ENCODE data around the gene POLR2J.
"Not testable (repeated sequence)": the region's sequence is repeated elsewhere in the genome, so short reads cannot be mapped to it uniquely, and the experiment has no call there.

The POLR2J gene

GRCh38 chr7:102507410-102508088 lies 28.8 kb upstream of the POLR2J start:
- H2BK5ac ChIP-seq (ENCODE audit: low read depth, low read length, poor library complexity, severe bottlenecking); H2BK12ac ChIP-seq (ENCODE audit: low read length in 2 of 2); H3K9ac ChIP-seq (ENCODE audit: low read length); H4K91ac ChIP-seq (ENCODE audit: low read length); H2AFZ ChIP-seq (ENCODE audit: low read depth, low read length); H2BK120ac ChIP-seq (ENCODE audit: low read depth, low read length); H3K4ac ChIP-seq (ENCODE audit: low read depth in 1 of 2, low read length in 2 of 2); H3K36me3 ChIP-seq (ENCODE audit: control insufficient read depth in 1 of 2, insufficient read depth in 2 of 2, low read depth in 1 of 2, low read length in 2 of 2); H3K9me3 ChIP-seq (ENCODE audit: control insufficient read depth, low read length); DNase-seq; H3K27me3 ChIP-seq (ENCODE audit: control insufficient read depth in 1 of 2, insufficient read depth in 1 of 2, low read length in 2 of 2); H2AK5ac ChIP-seq (ENCODE audit: low read length, severe bottlenecking); H2BK15ac ChIP-seq (ENCODE audit: low read depth, poor library complexity, severe bottlenecking); H3K14ac ChIP-seq (ENCODE audit: low read length in 2 of 2); H4K8ac ChIP-seq (ENCODE audit: low read length); H3K23ac ChIP-seq (ENCODE audit: low read length in 2 of 2); H3K27ac ChIP-seq (ENCODE audit: low read length, poor library complexity, severe bottlenecking); H3K79me1 ChIP-seq (replicated peaks; ENCODE audit: low read length, poor library complexity, severe bottlenecking); H3K4me3 ChIP-seq (ENCODE audit: insufficient read depth in 1 of 2, low read depth in 1 of 2, low read length in 2 of 2); H3K18ac ChIP-seq (ENCODE audit: low read depth in 1 of 2, low read length in 2 of 2); H3K4me2 ChIP-seq (ENCODE audit: low read length, poor library complexity, severe bottlenecking); H3K4me1 ChIP-seq (ENCODE audit: control insufficient read depth, insufficient read depth, low read depth, low read length): not testable (repeated sequence)
- no CpG with 5 or more reads among the region's 8 CpGs for WGBS

GRCh38 chr7:102505298-102506185 lies 26.8 kb upstream of the POLR2J start:
- H3K14ac ChIP-seq (ENCODE audit: low read length in 2 of 2); H2AK5ac ChIP-seq (ENCODE audit: low read length, severe bottlenecking); H3K79me1 ChIP-seq (replicated peaks; ENCODE audit: low read length, poor library complexity, severe bottlenecking); H3K4me3 ChIP-seq (ENCODE audit: insufficient read depth in 1 of 2, low read depth in 1 of 2, low read length in 2 of 2); DNase-seq; H3K27ac ChIP-seq (ENCODE audit: low read length, poor library complexity, severe bottlenecking); H3K18ac ChIP-seq (ENCODE audit: low read depth in 1 of 2, low read length in 2 of 2); H3K9me3 ChIP-seq (ENCODE audit: control insufficient read depth, low read length); H2AFZ ChIP-seq (ENCODE audit: low read depth, low read length); H2BK5ac ChIP-seq (ENCODE audit: low read depth, low read length, poor library complexity, severe bottlenecking); H2BK120ac ChIP-seq (ENCODE audit: low read depth, low read length); H3K27me3 ChIP-seq (ENCODE audit: control insufficient read depth in 1 of 2, insufficient read depth in 1 of 2, low read length in 2 of 2); H2BK15ac ChIP-seq (ENCODE audit: low read depth, poor library complexity, severe bottlenecking); H4K8ac ChIP-seq (ENCODE audit: low read length); H3K23ac ChIP-seq (ENCODE audit: low read length in 2 of 2); H3K4me1 ChIP-seq (ENCODE audit: control insufficient read depth, insufficient read depth, low read depth, low read length); H4K91ac ChIP-seq (ENCODE audit: low read length); H3K36me3 ChIP-seq (ENCODE audit: control insufficient read depth in 1 of 2, insufficient read depth in 2 of 2, low read depth in 1 of 2, low read length in 2 of 2); H3K9ac ChIP-seq (ENCODE audit: low read length); H3K4ac ChIP-seq (ENCODE audit: low read depth in 1 of 2, low read length in 2 of 2); H2BK12ac ChIP-seq (ENCODE audit: low read length in 2 of 2); H3K4me2 ChIP-seq (ENCODE audit: low read length, poor library complexity, severe bottlenecking): not testable (repeated sequence)
- WGBS: 44% methylated on average over 3 of the region's 24 CpGs

DNA sequence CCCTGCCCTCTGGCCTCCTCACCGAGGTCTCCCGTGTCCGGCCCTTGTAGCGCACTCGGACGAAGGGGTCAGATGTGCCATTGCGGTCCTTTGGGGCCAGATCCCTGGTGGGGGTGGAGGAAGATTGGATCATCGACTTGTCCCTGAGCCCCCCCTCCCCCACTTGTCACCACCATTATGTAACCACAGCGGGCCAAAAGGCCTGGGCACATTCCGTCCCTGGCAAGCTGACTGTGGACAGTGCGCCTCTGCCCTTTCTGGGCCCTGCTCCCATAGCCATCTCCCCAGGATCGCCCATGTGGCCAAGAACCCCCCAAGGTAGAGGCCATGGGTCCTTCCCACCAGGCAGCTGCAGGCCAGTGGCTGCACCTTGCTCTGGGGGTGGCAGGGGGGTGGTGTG lies 24.4 kb upstream of the POLR2J start:
- H3K23ac ChIP-seq (ENCODE audit: low read length in 2 of 2); H3K14ac ChIP-seq (ENCODE audit: low read length in 2 of 2); H3K9me3 ChIP-seq (ENCODE audit: control insufficient read depth, low read length); H2AK5ac ChIP-seq (ENCODE audit: low read length, severe bottlenecking); H3K4me2 ChIP-seq (ENCODE audit: low read length, poor library complexity, severe bottlenecking); DNase-seq; H3K4me1 ChIP-seq (ENCODE audit: control insufficient read depth, insufficient read depth, low read depth, low read length); H3K27ac ChIP-seq (ENCODE audit: low read length, poor library complexity, severe bottlenecking); H2AFZ ChIP-seq (ENCODE audit: low read depth, low read length); H2BK15ac ChIP-seq (ENCODE audit: low read depth, poor library complexity, severe bottlenecking); H4K91ac ChIP-seq (ENCODE audit: low read length); H2BK5ac ChIP-seq (ENCODE audit: low read depth, low read length, poor library complexity, severe bottlenecking); H3K27me3 ChIP-seq (ENCODE audit: control insufficient read depth in 1 of 2, insufficient read depth in 1 of 2, low read length in 2 of 2); H2BK12ac ChIP-seq (ENCODE audit: low read length in 2 of 2); H3K79me1 ChIP-seq (replicated peaks; ENCODE audit: low read length, poor library complexity, severe bottlenecking); H4K8ac ChIP-seq (ENCODE audit: low read length); H2BK120ac ChIP-seq (ENCODE audit: low read depth, low read length); H3K18ac ChIP-seq (ENCODE audit: low read depth in 1 of 2, low read length in 2 of 2); H3K4me3 ChIP-seq (ENCODE audit: insufficient read depth in 1 of 2, low read depth in 1 of 2, low read length in 2 of 2); H3K9ac ChIP-seq (ENCODE audit: low read length); H3K4ac ChIP-seq (ENCODE audit: low read depth in 1 of 2, low read length in 2 of 2); H3K36me3 ChIP-seq (ENCODE audit: control insufficient read depth in 1 of 2, insufficient read depth in 2 of 2, low read depth in 1 of 2, low read length in 2 of 2): not testable (repeated sequence)
- WGBS: no CpG with 5 or more reads among the region's 12 CpGs

DNA sequence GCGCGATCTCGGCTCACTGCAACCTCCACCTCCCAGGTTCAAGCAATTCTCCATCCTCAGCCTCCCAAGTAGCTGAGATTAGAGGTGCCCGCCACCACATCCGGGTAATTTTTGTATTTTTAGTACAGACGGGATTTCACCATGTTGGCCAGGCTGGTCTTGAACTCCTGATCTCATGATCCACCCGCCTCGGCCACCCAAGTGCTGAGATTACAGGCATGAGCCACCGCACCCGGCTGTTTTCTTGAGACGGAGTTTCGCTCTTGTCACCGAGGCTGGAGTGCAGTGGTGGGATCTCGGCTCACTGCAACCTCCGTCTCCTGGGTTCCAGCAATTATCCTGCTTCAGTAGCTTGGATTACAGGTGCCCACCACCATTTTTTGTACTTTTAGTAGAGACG lies 19.6 kb upstream of the POLR2J start:
- H3K23ac ChIP-seq (ENCODE audit: low read length in 2 of 2); H3K4ac ChIP-seq (ENCODE audit: low read depth in 1 of 2, low read length in 2 of 2); H2AK5ac ChIP-seq (ENCODE audit: low read length, severe bottlenecking); H2BK12ac ChIP-seq (ENCODE audit: low read length in 2 of 2); H4K91ac ChIP-seq (ENCODE audit: low read length); H3K4me1 ChIP-seq (ENCODE audit: control insufficient read depth, insufficient read depth, low read depth, low read length); H3K36me3 ChIP-seq (ENCODE audit: control insufficient read depth in 1 of 2, insufficient read depth in 2 of 2, low read depth in 1 of 2, low read length in 2 of 2); H3K14ac ChIP-seq (ENCODE audit: low read length in 2 of 2); H2BK15ac ChIP-seq (ENCODE audit: low read depth, poor library complexity, severe bottlenecking); H3K9me3 ChIP-seq (ENCODE audit: control insufficient read depth, low read length); H3K18ac ChIP-seq (ENCODE audit: low read depth in 1 of 2, low read length in 2 of 2); H3K27ac ChIP-seq (ENCODE audit: low read length, poor library complexity, severe bottlenecking); H3K79me1 ChIP-seq (replicated peaks; ENCODE audit: low read length, poor library complexity, severe bottlenecking); H3K4me3 ChIP-seq (ENCODE audit: insufficient read depth in 1 of 2, low read depth in 1 of 2, low read length in 2 of 2); H3K27me3 ChIP-seq (ENCODE audit: control insufficient read depth in 1 of 2, insufficient read depth in 1 of 2, low read length in 2 of 2); H2BK120ac ChIP-seq (ENCODE audit: low read depth, low read length); H2BK5ac ChIP-seq (ENCODE audit: low read depth, low read length, poor library complexity, severe bottlenecking); H3K9ac ChIP-seq (ENCODE audit: low read length); H3K4me2 ChIP-seq (ENCODE audit: low read length, poor library complexity, severe bottlenecking); DNase-seq; H4K8ac ChIP-seq (ENCODE audit: low read length); H2AFZ ChIP-seq (ENCODE audit: low read depth, low read length): not testable (repeated sequence)
- no CpG with 5 or more reads among the region's 16 CpGs for WGBS
